ENCODE results near the gene TPM2.

Gene TPM2

GRCh38 chr9:35717132-35717870 is 27.6 kb upstream of the TPM2 start:
- no peak for DNase-seq

GRCh38 chr9:35716230-35716629 is 26.5 kb upstream of the TPM2 start:
- peak; percentile 21 for DNase-seq

GRCh38 chr9:35714579-35715252 is 25.0 kb upstream of the TPM2 start:
- no peak for DNase-seq

- DNase-seq, result no peak
Observed at GRCh38 chr9:35714123-35714522, 24.4 kb upstream of the TPM2 start.

DNA sequence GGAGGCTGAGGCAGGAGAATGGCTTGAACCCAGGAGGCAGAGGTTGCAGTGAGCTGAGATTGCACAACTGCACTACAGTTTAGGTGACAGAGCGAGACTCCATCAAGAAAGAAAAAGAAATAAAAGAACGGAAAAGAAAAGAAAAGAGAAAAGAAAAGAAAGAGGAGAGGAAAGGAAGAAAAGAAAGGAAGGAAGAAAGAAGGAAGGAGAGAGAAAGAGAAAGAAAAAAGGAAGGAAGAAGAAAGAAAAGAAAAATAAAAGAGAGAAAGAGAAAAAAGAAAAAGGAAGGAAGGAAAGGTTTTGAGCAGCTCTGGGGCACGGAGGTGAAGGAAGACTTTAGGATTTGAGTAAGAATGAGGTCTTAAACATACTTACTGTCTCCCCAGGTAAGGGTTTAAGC is 23.9 kb upstream of the TPM2 start:
- DNase-seq, result no peak

- DNase-seq, result no peak
Observed at GRCh38 chr9:35712762-35713400, 23.2 kb upstream of the TPM2 start.

- DNase-seq, result no peak
Observed at GRCh38 chr9:35711501-35712428, 22.0 kb upstream of the TPM2 start.

GRCh38 chr9:35710818-35711500 is 21.2 kb upstream of the TPM2 start:
- DNase-seq, result no peak

DNA sequence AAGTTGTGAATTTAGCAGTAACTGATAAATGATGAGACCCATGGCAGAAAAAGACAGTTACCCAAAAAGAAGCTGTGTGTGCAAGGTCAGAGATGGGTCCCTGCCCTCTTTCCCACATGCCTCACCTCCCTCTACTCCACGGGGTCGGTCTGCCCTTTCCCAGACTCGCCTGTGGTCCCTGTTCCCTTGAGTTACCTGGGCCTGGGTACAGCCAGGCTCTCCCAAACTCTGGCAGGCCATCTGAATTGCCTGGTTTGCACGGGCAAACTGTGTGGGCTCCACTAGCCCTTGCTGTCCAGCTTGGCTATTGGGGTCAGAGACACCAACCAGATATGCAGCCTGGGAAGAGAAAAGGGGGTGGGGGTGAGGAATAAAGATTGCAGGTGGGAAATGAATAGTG is 18.4 kb upstream of the TPM2 start:
- no peak for DNase-seq

DNA sequence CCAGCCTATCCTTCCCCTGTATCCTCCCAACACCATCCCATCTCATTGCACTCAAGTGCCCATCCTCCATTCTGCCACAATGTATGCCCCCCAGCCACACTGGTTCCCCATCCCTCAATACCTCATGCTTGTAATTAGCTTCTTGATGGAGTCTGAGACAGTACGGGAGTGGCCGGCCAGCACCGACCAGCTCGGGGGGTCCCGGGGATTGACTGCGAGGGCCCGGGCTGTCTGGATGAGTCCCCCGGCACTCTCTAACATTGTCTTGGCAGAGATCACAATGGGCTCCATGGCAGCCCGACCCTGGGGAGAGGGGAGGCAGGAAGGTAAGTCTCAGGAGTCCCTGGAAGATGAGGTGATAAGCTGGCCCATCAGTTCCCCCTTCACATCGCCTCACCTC is 17.2 kb upstream of the TPM2 start:
- no peak for DNase-seq

- no peak for DNase-seq
Observed at GRCh38 chr9:35705836-35706430, 16.2 kb upstream of the TPM2 start.

DNA sequence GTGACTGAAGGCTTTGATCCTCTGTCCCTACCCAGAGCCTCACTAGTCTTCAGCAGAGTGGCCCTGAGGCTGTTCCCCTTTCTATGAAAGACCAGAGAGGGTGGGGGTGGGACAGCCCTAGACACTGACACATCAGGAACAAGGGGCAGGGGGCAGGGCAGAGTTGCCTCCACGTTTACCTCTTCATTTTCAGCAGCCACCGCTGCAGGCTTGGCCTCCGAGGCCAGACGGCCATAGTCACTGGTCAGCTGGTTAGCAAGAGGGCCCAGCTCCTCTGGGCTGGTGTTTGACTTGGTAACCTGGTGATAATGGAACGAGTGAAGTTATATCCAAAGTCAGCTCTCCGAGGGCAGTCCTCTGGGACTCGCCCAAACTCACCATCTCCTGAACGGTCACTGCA is 15.6 kb upstream of the TPM2 start:
- no peak for DNase-seq

DNA sequence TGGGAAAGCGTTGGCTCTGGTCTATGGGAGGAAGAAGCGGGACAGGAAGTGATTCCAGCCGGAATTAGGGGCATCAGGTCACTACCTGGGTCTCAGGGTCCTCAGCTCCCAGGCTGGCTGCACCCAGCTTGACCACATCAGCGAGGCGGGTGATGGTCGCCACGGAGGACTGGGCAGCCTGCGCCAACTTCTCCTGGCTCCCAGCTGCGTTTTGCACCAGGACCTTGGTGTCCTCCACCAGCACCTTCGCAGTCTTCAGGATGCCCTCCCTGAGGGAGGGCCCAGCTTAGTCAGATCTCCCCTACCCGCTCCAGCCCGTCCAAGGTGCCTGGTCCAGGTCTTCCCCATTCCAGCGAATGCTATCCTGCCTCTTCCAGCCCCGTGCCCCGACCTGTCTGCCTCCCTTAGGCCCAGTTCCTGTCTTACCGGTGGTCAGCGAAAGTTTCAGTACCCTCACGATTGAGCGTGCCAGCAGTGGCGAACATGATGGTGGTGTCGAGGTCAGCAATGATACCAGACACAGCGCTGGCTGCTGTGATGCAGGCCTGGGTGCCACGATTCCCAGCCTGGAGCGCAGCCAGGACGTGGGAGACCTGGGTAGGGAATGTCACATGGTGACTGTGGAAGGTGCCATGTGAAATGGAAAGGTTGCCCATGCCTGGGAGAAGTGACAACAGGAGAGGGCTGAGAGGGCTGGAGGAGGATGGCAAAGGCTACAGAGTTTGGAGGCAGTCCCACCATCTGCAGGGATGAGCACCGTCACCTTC is 14.4 kb upstream of the TPM2 start:
- DNase-seq, result no peak

- no peak for DNase-seq
Observed at GRCh38 chr9:35702696-35703095, 13.0 kb upstream of the TPM2 start.

- no peak for DNase-seq
Observed at GRCh38 chr9:35700942-35701341, 11.2 kb upstream of the TPM2 start.

- no peak for DNase-seq
Observed at GRCh38 chr9:35700031-35700430, 10.3 kb upstream of the TPM2 start.

- DNase-seq, result no peak
Observed at GRCh38 chr9:35698231-35698630, 8.5 kb upstream of the TPM2 start.

DNA sequence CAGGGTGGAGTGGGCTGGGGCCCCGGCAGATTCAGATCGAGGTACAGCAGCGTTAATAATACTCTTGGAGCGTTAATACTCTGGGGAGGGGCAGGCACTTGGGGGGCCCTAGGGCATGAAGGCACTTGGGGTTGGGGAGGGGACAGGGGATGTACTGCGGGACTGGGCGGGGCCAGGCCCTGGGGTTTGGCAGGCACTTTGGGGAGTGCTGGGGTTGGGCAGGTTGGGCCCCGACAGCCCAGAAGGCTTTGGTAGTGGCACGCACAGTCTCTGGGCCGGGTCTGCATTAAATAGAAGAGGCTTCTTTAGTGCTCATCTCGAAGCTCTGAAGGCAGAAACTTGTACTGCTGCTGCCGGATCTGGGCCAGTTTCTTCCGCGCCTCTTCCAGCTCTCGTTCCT is 7.8 kb upstream of the TPM2 start:
- DNase-seq, result no peak

DNA sequence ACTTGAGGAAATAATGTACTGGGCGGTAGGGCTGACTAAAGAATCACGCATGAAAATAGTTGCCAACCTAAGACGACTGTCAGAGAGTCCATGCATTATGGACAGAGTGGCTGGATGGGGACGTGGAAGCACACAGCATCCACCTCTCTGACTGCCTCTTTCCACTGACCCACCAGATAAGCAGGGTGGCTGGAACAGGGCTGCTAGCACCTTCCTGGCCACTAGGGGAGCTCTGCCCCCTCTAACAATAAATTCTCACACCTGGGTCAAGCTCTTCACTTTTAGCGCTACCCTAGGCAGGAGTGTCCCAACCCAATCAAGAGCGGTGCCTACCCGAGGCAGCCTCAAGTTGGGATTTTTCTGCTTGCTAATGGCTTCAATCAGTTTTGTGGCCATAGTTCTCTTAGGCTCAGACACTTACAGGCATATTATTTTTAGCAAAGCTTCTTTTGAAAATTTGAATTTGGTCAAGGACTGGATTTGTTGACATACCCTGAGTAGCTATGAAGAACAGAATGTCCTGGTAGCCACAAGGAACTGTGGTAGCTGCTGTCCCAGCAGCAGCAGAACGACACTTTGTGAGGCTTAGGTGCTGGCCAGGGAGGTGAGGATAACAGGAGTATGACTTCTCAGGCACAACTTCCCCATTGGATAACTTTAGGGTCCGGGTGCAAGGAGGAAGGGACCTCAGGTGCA is 6.9 kb upstream of the TPM2 start:
- DNase-seq, result peak; percentile 49

DNA sequence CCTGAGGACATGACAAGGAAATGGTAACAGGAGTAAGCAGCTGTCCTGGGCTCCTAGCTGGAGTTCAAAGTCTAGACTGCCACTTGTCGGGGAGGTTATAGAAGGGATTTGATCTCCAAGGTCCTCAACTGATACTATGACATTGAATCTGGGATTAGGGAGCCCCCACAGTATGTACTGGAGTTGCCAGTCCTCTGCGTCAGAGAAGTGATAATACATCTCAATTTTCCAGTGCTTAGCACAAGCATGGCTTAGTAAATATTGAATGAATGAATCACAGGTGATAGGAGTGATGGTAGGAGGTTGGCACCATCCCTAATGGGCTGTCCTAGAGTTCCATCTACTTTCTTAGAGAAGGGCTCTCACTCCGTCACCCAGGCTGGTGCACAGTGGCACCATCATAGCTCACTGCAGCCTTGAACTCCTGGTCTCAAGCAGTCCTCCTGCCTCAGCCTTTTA is 6.2 kb upstream of the TPM2 start:
- DNase-seq, result no peak

Data from EL (cell line).